ENCODE data around the gene HMCN1.

The HMCN1 gene

GRCh38 chr1:185860311-185860710 lies 126.1 kb downstream of the HMCN1 start:
- no peak for DNase-seq

- no peak for DNase-seq
Measured at GRCh38 chr1:185860859-185861258, 126.7 kb downstream of the HMCN1 start.

- DNase-seq = peak; percentile 57
Measured at GRCh38 chr1:185861630-185862029, 127.4 kb downstream of the HMCN1 start.

DNA sequence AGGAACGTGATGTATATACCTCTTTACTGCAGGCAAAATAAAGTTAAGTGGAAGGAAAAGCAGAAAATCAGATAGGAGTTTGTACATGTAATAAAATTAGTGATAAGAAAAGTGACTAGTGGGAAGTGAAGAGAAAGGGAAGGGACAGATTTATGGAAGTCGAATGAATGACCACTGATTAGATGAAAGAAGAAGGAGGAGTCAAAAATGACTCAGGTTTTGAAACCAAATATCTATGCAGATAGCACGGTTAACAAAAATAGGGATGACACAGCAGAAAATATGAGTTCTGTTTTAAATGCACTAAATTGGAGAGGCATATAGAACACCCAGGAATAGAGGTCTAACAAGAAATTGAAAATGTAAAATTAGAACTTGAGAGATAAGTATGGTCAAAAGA lies 128.0 kb downstream of the HMCN1 start:
- DNase-seq = no peak

GRCh38 chr1:185864331-185864730 lies 130.1 kb downstream of the HMCN1 start:
- no peak for DNase-seq

- DNase-seq = no peak
Measured at GRCh38 chr1:185864889-185865517, 130.8 kb downstream of the HMCN1 start.

DNA sequence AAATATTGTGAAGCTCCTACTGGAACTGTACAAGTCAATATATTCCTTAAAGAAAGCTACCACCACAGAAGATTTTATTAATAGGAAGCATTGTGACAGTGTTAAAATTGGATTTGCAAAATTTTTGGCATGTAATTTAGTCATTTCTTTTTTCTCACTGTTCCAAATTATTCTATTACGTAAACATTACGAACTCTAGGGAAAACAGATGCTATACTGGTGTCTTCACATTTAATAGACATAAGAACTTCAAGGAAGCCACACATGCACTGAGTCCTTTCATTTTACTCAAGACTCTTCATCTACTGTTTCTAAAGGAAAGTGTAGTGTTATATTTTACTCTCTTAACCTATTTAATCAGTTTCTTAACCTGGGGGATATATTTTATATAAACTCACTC lies 135.4 kb downstream of the HMCN1 start:
- no peak for DNase-seq

DNA sequence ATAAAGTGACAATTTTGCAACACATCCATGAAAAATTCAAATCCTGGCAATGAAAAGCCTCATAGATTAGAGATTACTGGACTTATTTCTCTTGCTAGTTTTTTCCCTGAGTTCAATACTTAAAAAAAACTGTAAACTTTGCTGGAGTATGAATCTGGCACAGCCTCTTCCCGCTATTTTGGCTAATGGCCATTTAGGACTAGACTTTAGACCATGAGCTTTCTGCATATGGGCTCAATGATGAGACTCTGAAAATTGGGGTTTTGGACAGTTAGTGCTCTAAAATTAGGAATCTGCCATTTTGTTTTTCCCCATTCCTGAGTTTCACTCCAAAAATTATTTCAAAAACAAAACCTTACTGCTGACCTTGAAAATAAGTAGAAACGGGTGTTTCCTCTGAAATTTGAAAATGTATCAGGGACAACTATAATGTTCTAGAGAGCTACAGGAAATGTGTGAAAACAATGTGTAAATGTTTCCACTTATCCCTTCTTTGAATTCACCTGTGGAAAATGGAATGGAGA lies 137.5 kb downstream of the HMCN1 start:
- DNase-seq = no peak

DNA sequence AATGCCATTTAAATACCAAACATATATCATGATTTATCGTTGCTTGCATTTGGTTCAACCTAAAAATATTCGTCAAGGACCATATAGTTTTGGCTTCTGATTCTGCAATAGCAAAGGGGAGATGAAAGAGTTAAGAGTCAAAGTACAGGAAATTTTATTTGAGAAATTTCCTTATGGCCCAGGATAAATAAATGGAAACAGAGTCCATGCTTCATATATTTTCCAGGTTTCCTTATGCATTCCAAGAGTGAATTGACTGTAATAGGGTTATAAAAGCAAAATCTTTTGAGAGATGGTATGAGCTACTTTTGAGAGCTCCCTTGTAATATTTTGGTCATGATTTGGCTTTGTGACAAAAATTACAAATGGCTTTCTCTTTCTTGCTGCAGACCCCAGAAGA lies 140.1 kb downstream of the HMCN1 start:
- DNase-seq = no peak

- no peak for DNase-seq
Measured at GRCh38 chr1:185880330-185880729, 146.1 kb downstream of the HMCN1 start.

GRCh38 chr1:185880779-185881333 lies 146.7 kb downstream of the HMCN1 start:
- DNase-seq = no peak

GRCh38 chr1:185886046-185886445 lies 151.9 kb downstream of the HMCN1 start:
- no peak for DNase-seq

DNA sequence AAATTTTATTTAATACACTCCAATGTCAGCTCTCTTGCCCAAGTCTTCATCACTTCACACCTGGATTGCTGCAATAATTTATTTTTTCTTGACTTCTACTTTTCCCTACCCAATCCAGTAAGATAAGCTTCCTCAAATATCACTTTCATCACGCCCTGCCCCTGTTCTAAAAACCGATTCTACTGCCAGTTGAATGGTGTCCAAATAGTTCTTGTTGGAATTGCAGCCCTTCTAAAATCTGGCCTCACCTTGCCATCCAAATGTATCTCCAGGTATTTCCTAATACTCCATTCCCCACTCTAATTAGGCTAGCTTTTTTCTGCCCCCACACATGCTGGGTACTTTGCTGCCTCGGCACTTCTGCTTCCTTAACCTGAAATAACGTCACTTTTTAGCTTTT lies 152.5 kb downstream of the HMCN1 start:
- DNase-seq = no peak

DNA sequence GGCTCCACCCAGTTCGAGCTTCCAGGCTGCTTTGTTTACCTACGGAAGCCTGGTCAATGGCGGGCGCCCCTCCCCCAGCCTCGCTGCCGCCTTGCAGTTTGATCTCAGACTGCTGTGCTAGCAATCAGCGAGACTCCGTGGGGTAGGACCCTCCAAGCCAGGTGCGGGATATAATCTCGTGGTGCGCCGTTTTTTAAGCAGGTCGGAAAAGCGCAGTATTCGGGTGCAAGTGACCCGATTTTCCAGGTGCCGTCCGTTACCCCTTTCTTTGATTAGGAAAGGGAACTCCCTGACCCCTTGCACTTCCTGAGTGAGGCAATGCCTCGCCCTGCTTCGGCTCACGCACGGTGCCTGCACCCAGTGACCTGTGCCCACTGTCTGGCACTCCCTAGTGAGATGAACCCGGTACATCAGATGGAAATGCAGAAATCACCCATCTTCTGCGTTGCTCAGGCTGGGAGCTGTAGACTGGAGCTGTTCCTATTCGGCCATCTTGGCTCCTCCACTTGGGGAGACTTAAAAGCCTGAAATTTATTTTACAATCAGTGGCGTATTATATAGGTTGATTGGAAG lies 158.7 kb downstream of the HMCN1 start:
- DNase-seq = peak; percentile 44

GRCh38 chr1:185894791-185895190 lies 160.6 kb downstream of the HMCN1 start:
- DNase-seq = no peak

DNA sequence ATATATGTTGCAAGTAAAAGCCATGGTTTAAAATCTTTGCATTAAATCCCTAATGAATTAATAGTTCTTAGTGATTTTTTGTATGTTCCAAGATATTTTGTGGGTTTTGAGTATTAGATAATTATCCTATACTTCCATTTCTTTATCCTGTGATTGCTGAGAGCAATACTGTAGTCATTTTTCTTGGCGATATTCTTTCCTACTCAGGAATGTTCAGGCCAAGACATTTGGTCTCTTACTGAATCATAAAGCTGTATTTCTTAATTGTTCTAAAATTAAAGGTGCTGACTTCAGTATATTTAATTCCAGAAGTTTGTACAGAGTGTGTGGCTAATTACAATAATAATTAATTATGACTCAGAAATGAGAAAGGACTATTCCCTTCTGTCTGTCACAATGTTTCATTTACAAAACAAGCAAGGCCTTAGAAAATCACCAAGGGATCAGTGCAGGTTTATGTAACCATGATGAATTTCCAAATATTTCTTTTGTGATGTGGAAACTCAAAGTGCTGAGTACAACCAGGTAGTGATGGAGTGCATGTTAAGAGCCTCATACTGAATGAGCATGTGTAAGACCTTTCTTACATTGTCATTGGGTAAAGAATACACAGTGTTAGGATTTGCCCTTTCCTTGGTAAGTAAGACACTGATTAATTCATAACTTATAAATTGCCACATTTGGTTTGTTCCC lies 161.2 kb downstream of the HMCN1 start:
- no peak for DNase-seq

DNA sequence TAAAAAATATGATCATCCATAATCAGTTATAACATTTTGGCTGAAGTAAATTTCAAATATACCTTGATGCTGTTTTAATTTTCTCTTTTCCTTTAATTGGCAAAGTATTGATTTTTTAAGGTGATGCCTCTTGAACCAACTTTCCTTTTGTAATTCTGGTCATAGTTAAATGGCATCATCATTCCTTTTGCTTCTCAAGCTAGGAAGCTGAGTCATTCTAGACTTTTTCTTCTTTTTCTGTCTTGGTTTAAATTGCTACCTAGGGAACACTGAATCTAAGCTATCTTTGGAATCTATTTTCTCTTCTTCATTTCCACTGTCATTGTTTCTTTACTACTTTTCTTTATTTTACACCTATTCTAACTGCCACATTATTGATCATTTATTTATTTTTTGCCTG lies 162.7 kb downstream of the HMCN1 start:
- DNase-seq = no peak

DNA sequence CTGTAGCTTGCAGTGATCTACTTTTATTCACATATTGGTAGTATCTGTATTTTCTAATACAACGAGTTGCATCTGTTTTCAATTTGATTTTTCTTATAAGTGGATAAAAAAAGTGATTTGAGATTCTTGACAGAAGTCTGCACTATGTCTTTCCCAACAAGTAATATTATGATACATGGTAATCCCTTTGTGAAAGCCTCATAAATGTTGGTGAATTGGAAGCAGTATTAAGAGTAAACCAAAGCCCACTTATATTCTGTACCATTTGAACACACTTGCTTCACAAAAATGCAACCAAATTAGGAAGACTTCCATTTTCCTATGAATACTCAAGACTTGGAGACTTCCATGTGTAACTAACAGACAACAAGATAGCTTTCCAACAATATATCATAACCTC lies 172.0 kb downstream of the HMCN1 start:
- DNase-seq = no peak

DNA sequence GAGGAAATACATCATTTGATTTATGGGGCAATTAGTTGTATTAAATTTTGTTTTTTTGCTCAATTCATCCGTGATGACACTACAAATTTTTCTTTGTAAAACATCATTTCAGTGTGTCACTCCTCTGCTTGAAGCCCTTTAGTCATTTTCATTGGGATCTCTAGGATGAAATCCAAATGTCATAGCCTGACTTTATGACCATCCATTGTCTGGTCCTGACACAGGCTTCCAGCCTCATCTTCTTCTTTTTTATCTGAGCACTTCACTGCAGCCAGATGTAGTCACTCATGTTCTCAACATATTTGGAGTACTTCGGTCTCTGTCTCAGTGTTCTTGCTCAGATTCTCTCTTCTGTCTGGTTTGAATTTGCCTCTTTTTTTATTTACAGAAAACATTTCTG lies 173.1 kb downstream of the HMCN1 start:
- DNase-seq = no peak

- no peak for DNase-seq
Measured at GRCh38 chr1:185911978-185912377, 177.8 kb downstream of the HMCN1 start.

GRCh38 chr1:185912504-185912903 lies 178.3 kb downstream of the HMCN1 start:
- no peak for DNase-seq

DNA sequence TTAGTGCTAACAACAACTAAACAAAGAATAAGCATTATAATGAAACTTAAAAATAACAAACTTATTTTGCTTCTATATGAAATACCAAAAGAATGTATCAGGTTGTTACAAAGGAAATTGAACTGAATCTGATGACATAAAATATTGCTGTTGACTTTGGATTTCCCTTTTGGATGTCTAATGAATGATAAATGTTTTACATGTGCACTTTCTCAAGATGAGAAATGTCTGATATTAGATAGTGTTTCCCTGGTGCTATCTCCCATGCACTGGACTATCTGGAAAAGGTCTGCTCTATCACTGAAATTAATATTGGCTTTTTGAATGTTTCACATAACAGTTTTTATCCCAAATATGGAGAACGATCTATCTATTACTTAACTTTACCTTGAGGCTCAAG lies 179.9 kb downstream of the HMCN1 start:
- no peak for DNase-seq

DNA sequence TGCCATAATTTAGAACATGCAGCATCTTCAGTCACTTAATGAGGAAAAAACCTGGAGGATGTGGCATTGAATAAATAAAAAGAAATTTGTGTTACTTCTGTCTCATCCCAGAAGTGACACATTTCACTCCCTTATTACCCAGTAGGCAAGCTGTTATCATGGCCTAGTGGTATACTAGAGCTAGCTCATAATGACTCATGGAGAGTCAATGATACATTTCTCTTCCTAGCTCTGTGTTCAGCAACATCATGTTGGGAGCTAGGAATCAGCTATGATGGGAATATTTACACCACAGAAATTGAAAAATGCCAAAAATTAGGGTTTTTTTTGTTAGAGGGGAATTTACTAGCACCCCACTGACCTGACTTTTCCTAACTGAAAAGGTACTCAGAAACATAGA lies 182.7 kb downstream of the HMCN1 start:
- no peak for DNase-seq

DNA sequence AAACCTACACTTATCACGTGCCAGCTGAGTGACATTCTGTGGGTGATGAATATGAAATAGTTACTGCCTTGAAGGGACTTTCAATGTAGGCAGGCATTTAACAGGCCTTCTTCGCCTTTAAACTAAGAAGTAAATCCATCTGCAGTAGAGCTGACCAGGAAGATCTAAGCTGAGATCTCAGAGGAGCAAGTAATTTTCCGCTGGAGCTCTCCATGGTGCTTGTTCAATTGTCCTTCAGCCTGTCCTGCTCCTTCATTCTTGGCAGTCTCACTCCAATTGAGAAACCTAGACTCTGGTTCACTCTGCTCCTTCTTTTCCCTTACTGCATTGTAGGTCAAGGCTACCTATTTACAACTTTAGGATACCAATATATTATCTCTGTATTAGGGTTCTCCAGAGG lies 183.5 kb downstream of the HMCN1 start:
- no peak for DNase-seq
